ENCODE data around the gene ADARB2. TPM values are rescaled to one million over a fixed set of nuclear protein-coding genes. Genes with fewer than 3 reads are reported as not detected.
"Not testable (repeated sequence)": the region's sequence is repeated elsewhere in the genome, so short reads cannot be mapped to it uniquely, and the experiment has no call there.

The ADARB2 gene
- total and polyA plus RNA-seq, 2 experiments from 2014 or later: 2.0 to 5.0 TPM

DNA sequence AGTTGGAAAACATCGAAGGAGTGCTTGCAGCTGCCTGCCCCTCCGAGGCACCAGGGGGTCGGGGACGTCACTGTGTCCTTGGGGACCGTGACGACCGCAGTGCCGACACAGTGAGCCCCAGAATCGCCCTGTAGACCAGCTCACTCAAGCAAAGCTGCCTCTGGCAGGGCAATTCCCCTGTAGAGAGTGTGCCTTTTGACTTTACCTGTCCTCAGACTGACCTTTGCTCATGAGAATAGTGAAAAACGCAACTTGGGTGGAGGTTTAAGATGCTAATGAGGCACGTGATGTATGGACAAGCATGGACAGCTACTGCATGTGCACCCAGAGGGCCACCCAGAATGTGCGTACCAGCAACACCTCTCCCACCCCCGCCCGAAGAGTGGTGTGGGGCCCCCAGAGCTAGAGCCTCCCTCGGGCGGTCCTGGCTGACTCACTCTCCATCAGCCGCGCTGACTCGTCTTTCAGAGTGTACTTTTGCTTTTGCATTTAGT, 271.9 kb downstream of the ADARB2 start (continued):
- TF ChIP-seq EZH2 (IDR thresholded peaks at IDR 0.05; ENCODE audit: low read depth, unreplicated experiment) (no peak), ZNF331 (CRISPR knock-in tag; IDR thresholded peaks at IDR 0.05; ENCODE audit: low read depth) (no peak), STAT1 (IDR thresholded peaks at IDR 0.05; ENCODE audit: unreplicated experiment) (no peak), JUNB (IDR thresholded peaks at IDR 0.05; ENCODE audit: unreplicated experiment) (no peak), POLR2AphosphoS5 (IDR thresholded peaks at IDR 0.05; ENCODE audit: low read depth) (no peak), ZNF114 (CRISPR knock-in tag; IDR thresholded peaks at IDR 0.05) (no peak)
- TF ChIP-seq, protein P1, sequence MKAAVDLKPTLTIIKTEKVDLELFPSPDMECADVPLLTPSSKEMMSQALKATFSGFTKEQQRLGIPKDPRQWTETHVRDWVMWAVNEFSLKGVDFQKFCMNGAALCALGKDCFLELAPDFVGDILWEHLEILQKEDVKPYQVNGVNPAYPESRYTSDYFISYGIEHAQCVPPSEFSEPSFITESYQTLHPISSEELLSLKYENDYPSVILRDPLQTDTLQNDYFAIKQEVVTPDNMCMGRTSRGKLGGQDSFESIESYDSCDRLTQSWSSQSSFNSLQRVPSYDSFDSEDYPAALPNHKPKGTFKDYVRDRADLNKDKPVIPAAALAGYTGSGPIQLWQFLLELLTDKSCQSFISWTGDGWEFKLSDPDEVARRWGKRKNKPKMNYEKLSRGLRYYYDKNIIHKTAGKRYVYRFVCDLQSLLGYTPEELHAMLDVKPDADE (IDR thresholded peaks at IDR 0.05): no peak
- TF ChIP-seq, protein P2, sequence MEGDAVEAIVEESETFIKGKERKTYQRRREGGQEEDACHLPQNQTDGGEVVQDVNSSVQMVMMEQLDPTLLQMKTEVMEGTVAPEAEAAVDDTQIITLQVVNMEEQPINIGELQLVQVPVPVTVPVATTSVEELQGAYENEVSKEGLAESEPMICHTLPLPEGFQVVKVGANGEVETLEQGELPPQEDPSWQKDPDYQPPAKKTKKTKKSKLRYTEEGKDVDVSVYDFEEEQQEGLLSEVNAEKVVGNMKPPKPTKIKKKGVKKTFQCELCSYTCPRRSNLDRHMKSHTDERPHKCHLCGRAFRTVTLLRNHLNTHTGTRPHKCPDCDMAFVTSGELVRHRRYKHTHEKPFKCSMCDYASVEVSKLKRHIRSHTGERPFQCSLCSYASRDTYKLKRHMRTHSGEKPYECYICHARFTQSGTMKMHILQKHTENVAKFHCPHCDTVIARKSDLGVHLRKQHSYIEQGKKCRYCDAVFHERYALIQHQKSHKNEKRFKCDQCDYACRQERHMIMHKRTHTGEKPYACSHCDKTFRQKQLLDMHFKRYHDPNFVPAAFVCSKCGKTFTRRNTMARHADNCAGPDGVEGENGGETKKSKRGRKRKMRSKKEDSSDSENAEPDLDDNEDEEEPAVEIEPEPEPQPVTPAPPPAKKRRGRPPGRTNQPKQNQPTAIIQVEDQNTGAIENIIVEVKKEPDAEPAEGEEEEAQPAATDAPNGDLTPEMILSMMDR (conservative IDR thresholded peaks at IDR 0.05; ENCODE audit: low read depth in 2 of 2): no peak

DNA sequence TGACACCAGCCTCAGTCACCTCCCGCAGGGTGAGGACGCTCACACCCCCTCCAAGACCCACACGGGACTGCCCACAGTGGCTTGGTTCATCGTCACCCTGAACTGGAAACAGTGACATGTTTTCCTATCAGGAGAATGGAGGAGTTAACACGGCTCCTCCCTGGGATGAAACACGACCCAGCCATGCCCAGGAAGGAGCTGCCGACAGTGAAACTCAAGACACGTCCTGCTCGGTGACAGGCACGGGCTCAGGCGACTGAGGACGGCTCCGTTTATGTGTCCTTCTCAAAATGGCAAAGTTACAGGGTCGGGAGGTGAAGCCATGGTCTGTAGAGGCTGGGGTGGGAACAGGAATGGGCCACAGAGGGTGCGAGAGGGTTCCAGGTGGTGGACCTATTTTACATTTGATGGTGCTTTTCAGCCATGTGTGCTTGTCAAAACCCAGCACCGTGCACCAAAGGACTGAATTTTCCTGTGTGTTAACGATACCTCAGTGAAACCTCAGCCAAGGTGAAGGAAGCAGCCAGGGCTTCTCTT, 272.4 kb downstream of the ADARB2 start:
- Mint-ChIP-seq H3K27me3 (ENCODE audit: insufficient read depth, low read depth, poor library complexity) (peaks cover 3% of the 10 kb centered on the region), H3K9me3 (no peaks in the 10 kb centered on the region), H3K27ac (no peak overlapping the region), H3K4me3 (no peak overlapping the region), H3K36me3 (ENCODE audit: low read depth) (no peaks in the 10 kb centered on the region; the same call in 2 of the 3 replicates), H3K4me1 (peaks cover 10% of the 10 kb centered on the region)
- TF ChIP-seq ZNF114 (CRISPR knock-in tag; IDR thresholded peaks at IDR 0.05) (no peak), POLR2AphosphoS5 (IDR thresholded peaks at IDR 0.05; ENCODE audit: low read depth) (no peak), JUNB (IDR thresholded peaks at IDR 0.05; ENCODE audit: unreplicated experiment) (no peak)
- TF ChIP-seq, protein P2 (conservative IDR thresholded peaks at IDR 0.05; ENCODE audit: low read depth in 2 of 2): no peak
- H3K4me1 ChIP-seq (ENCODE audit: insufficient read depth): no peaks in the 10 kb centered on the region; the same call in 1 of the 2 replicates
- no peak overlapping the region for H3K4me3 ChIP-seq
- H3K36me3 ChIP-seq (ENCODE audit: insufficient read depth): no peaks in the 10 kb centered on the region
- H3K27ac ChIP-seq (ENCODE audit: low read depth): no peak overlapping the region
- DNase-seq (ENCODE audit: low spot score) (no peak), ATAC-seq (peak; percentile 35; the same call in 2 of the 3 replicates)
- no peaks in the 10 kb centered on the region for H3K27me3 ChIP-seq (ENCODE audit: insufficient read depth)
- H3K79me2 ChIP-seq (replicated peaks; ENCODE audit: insufficient read depth): no peaks in the 10 kb centered on the region
- H2AFZ ChIP-seq: no peak overlapping the region
- H3K9me2 ChIP-seq (ENCODE audit: insufficient read depth): no peaks in the 10 kb centered on the region
- H4K20me1 ChIP-seq (replicated peaks; ENCODE audit: insufficient read depth): no peaks in the 10 kb centered on the region
- H3F3A ChIP-seq (replicated peaks; ENCODE audit: low read depth): no peaks in the 10 kb centered on the region
- no peak overlapping the region for H3K4me2 ChIP-seq

DNA sequence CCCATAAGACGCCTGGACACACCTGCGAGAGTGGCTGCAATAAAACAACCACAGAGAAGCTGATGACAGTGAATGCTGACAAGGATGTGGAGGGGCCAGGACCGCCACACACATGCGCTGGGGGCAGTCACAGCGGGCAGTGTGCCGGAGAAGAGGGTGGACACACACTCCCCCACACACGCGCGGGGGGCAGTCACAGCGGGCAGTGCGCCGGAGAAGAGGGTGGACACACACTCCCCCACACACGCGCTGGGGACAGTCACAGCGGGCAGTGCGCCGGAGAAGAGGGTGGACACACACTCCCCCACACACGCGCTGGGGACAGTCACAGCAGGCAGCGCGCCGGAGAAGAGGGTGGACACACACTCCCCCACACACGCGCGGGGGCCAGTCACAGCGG, 273.4 kb downstream of the ADARB2 start:
- H3K27ac Mint-ChIP-seq; H3K9me3 Mint-ChIP-seq; DNase-seq (ENCODE audit: low spot score); H3K4me2 ChIP-seq; H3K4me3 Mint-ChIP-seq; H3K79me2 ChIP-seq (replicated peaks; ENCODE audit: insufficient read depth); H4K20me1 ChIP-seq (replicated peaks; ENCODE audit: insufficient read depth); H3K27me3 ChIP-seq (ENCODE audit: insufficient read depth); H3K4me1 ChIP-seq (ENCODE audit: insufficient read depth); H3K27me3 Mint-ChIP-seq (ENCODE audit: insufficient read depth, low read depth, poor library complexity); H3K36me3 Mint-ChIP-seq (ENCODE audit: low read depth); H3K36me3 ChIP-seq (ENCODE audit: insufficient read depth); ATAC-seq; H3K4me3 ChIP-seq; H3K4me1 Mint-ChIP-seq; H3K9me2 ChIP-seq (ENCODE audit: insufficient read depth); H2AFZ ChIP-seq; H3F3A ChIP-seq (replicated peaks; ENCODE audit: low read depth); H3K27ac ChIP-seq (ENCODE audit: low read depth): not testable (repeated sequence)
